A549 (cell line): ENCODE results near the gene STYXL1.

Experiments
- BHLHE40 ChIP-seq: IDR thresholded peaks from 2 replicates; pipeline ENCODE4 v1.6.1; 2012; ENCODE audit warnings: low read depth, low read length, inconsistent platforms
- CHD2 ChIP-seq: fragments of 150-350 bp; IDR thresholded peaks from 2 replicates; pipeline ENCODE4 v1.6.1; 2014; ENCODE audit warnings: low read length; ENCODE audit not compliant: partially characterized antibody
- CTCF ChIP-seq: fragments of >200 bp; sonication (Bioruptor Twin); formaldehyde crosslinking; IDR thresholded peaks from 3 replicates; pipeline ENCODE4 v1.5.1; 2016
- HMGXB4 ChIP-seq: fragments of 250-450 bp; sonication (Bioruptor Pico); IDR thresholded peaks from 2 replicates; pipeline ENCODE4 v1.5.0; 2021; ENCODE audit warnings: mild to moderate bottlenecking, moderate library complexity, borderline replicate concordance
- MAX ChIP-seq: IDR thresholded peaks from 2 replicates; pipeline ENCODE4 v1.6.1; 2012
- SMC3 ChIP-seq: fragments of >200 bp; sonication (Bioruptor Twin); formaldehyde crosslinking; IDR thresholded peaks from 3 replicates; pipeline ENCODE4 v1.6.1; 2018; ENCODE audit warnings: inconsistent platforms
- USF2 ChIP-seq: fragments of 450-650 bp; IDR thresholded peaks from 2 replicates; pipeline ENCODE4 v1.6.1; 2014; ENCODE audit warnings: antibody characterized with exemption

GRCh38 chr7:75988568-75989499 lies 59.0 kb downstream of the STYXL1 start:
- TF ChIP-seq USF2 (no peak), CTCF (no peak), MAX (no peak), CHD2 (no peak), HMGXB4 (CRISPR knock-in tag) (no peak), SMC3 (no peak), BHLHE40 (no peak)
